Ishikawa (cell line): ENCODE data around the gene DENND4A.

ENCODE experiments used
- CEBPB ChIP-seq: IDR thresholded peaks from 2 replicates; pipeline ENCODE4 v1.6.1; 2012
- CREB1 ChIP-seq: IDR thresholded peaks from 2 replicates; pipeline ENCODE4 v1.6.1; 2012; ENCODE audit warnings: low read depth
- EGR1 ChIP-seq: IDR thresholded peaks from 2 replicates; pipeline ENCODE4 v1.6.1; 2012
- EP300 ChIP-seq: IDR thresholded peaks from 2 replicates; pipeline ENCODE4 v1.6.1; 2012; ENCODE audit warnings: borderline replicate concordance
- FOXM1 ChIP-seq: IDR thresholded peaks from 2 replicates; pipeline ENCODE4 v1.6.1; 2012; ENCODE audit warnings: low read depth, borderline replicate concordance
- MAX ChIP-seq: IDR thresholded peaks from 2 replicates; pipeline ENCODE4 v1.6.1; 2012
- NFIC ChIP-seq: IDR thresholded peaks from 2 replicates; pipeline ENCODE4 v1.6.1; 2012
- RAD21 ChIP-seq: IDR thresholded peaks from 2 replicates; pipeline ENCODE4 v1.6.1; 2012; ENCODE audit warnings: low read depth
- TAF1 ChIP-seq: IDR thresholded peaks from 2 replicates; pipeline ENCODE4 v1.6.1; 2012; ENCODE audit warnings: low read depth, mild to moderate bottlenecking
- TCF12 ChIP-seq: IDR thresholded peaks from 2 replicates; pipeline ENCODE4 v1.6.1; 2012; ENCODE audit warnings: low read depth
- TEAD4 ChIP-seq: IDR thresholded peaks from 2 replicates; pipeline ENCODE4 v1.6.1; 2012
- YY1 ChIP-seq: IDR thresholded peaks from 2 replicates; pipeline ENCODE4 v1.6.1; 2012; ENCODE audit warnings: low read depth
- ZBTB7A ChIP-seq: IDR thresholded peaks from 2 replicates; pipeline ENCODE4 v1.6.1; 2012; ENCODE audit warnings: low read depth
- TF ChIP-seq, protein P1 (sequence below): IDR thresholded peaks from 2 replicates; pipeline ENCODE4 v1.6.1; 2012; ENCODE audit warnings: low read depth, mild to moderate bottlenecking
- TF ChIP-seq, protein P2 (sequence below): IDR thresholded peaks from 2 replicates; pipeline ENCODE4 v1.6.1; 2012

The DENND4A gene

GRCh38 chr15:65752151-65752700 lies 39.9 kb downstream of the DENND4A start:
- TF ChIP-seq, protein P1, sequence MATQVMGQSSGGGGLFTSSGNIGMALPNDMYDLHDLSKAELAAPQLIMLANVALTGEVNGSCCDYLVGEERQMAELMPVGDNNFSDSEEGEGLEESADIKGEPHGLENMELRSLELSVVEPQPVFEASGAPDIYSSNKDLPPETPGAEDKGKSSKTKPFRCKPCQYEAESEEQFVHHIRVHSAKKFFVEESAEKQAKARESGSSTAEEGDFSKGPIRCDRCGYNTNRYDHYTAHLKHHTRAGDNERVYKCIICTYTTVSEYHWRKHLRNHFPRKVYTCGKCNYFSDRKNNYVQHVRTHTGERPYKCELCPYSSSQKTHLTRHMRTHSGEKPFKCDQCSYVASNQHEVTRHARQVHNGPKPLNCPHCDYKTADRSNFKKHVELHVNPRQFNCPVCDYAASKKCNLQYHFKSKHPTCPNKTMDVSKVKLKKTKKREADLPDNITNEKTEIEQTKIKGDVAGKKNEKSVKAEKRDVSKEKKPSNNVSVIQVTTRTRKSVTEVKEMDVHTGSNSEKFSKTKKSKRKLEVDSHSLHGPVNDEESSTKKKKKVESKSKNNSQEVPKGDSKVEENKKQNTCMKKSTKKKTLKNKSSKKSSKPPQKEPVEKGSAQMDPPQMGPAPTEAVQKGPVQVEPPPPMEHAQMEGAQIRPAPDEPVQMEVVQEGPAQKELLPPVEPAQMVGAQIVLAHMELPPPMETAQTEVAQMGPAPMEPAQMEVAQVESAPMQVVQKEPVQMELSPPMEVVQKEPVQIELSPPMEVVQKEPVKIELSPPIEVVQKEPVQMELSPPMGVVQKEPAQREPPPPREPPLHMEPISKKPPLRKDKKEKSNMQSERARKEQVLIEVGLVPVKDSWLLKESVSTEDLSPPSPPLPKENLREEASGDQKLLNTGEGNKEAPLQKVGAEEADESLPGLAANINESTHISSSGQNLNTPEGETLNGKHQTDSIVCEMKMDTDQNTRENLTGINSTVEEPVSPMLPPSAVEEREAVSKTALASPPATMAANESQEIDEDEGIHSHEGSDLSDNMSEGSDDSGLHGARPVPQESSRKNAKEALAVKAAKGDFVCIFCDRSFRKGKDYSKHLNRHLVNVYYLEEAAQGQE: no peak
- TF ChIP-seq, protein P2, sequence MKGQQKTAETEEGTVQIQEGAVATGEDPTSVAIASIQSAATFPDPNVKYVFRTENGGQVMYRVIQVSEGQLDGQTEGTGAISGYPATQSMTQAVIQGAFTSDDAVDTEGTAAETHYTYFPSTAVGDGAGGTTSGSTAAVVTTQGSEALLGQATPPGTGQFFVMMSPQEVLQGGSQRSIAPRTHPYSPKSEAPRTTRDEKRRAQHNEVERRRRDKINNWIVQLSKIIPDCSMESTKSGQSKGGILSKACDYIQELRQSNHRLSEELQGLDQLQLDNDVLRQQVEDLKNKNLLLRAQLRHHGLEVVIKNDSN: no peak
- TF ChIP-seq MAX (no peak), CREB1 (no peak), RAD21 (no peak), YY1 (no peak), CEBPB (no peak), EP300 (no peak), EGR1 (no peak), TAF1 (no peak), NFIC (no peak), TCF12 (no peak), FOXM1 (no peak), TEAD4 (no peak), ZBTB7A (no peak)

- TF ChIP-seq YY1: no peak
- no peak for TF ChIP-seq ZBTB7A
- no peak for TF ChIP-seq TEAD4
- TF ChIP-seq NFIC: no peak
- no peak for TF ChIP-seq EGR1
- TF ChIP-seq CREB1: no peak
- TF ChIP-seq FOXM1: no peak
Observed at GRCh38 chr15:65751431-65751830, 40.7 kb downstream of the DENND4A start.

- TF ChIP-seq FOXM1: no peak
Observed at GRCh38 chr15:65747265-65747664, 44.8 kb downstream of the DENND4A start.

- TF ChIP-seq NFIC (no peak), CREB1 (no peak), TCF12 (no peak), CEBPB (no peak)
- TF ChIP-seq, protein P1: no peak
Observed at GRCh38 chr15:65743637-65744252, 48.3 kb downstream of the DENND4A start.

GRCh38 chr15:65740148-65740547 lies 51.9 kb downstream of the DENND4A start:
- TF ChIP-seq, protein P2: no peak
- TF ChIP-seq FOXM1: no peak
- TF ChIP-seq ZBTB7A: no peak
- TF ChIP-seq YY1: no peak
- TF ChIP-seq TAF1: no peak
- TF ChIP-seq, protein P1: no peak
- no peak for TF ChIP-seq NFIC
- no peak for TF ChIP-seq EGR1
- TF ChIP-seq MAX: no peak
- no peak for TF ChIP-seq TCF12
- no peak for TF ChIP-seq TEAD4
- TF ChIP-seq CEBPB: no peak
